HEK293 (cell line): Measurements from ENCODE around the gene ECI1.
"Not testable (repeated sequence)": the region's sequence is repeated elsewhere in the genome, so short reads cannot be mapped to it uniquely, and the experiment has no call there.

Experiments
- CTCF ChIA-PET: fragments of 350-600 bp; formaldehyde crosslinking; extraction: SDS; loops from one replicate; lab custom pipeline; 2021; ENCODE audit warnings: antibody characterized with exemption; lab: Yijun Ruan, JAX
- POLR2A ChIA-PET: fragments of 300-600 bp; formaldehyde crosslinking; extraction: SDS; loops from one replicate; lab custom pipeline; 2020; ENCODE audit warnings: antibody characterized with exemption, inconsistent platforms; lab: Yijun Ruan, JAX
- H3K27ac ChIP-seq: fragments of 200-500 bp; sonication (Bioruptor generic); 2 replicates; pipeline ENCODE4 v1.5.1; 2014; ENCODE audit warnings: low read depth, low read length, control low read depth, inconsistent platforms; ENCODE audit errors: extremely low read depth
- H3K36me3 ChIP-seq, 2 experiments: fragments of 200-500 bp in 1 of 2; sonication (Bioruptor generic) in 1 of 2; 1 replicate in 1 of 2; 2 replicates in 1 of 2; pipeline ENCODE4 v1.5.1; 2014 to 2017; ENCODE audit warnings: inconsistent platforms in 2 of 2, low read length in 2 of 2; ENCODE audit not compliant: control insufficient read depth in 2 of 2, insufficient read depth in 1 of 2
- H3K4me1 ChIP-seq: fragments of 200-500 bp; sonication (Bioruptor generic); 2 replicates; pipeline ENCODE4 v1.5.1; 2014; ENCODE audit warnings: mild to moderate bottlenecking, low read length, inconsistent platforms; ENCODE audit not compliant: control insufficient read depth, insufficient read depth
- H3K4me3 ChIP-seq: 2 replicates; pipeline ENCODE4 v1.5.1; 2011; ENCODE audit warnings: low read depth, mild to moderate bottlenecking, control low read depth, low read length, moderate library complexity
- H3K9me3 ChIP-seq: fragments of 200-500 bp; sonication (Bioruptor generic); 2 replicates; pipeline ENCODE4 v1.5.1; 2014; ENCODE audit warnings: low read depth, low read length, inconsistent platforms; ENCODE audit not compliant: control insufficient read depth, insufficient read depth
- BCL11B ChIP-seq: fragments of 450-650 bp; formaldehyde crosslinking; IDR thresholded peaks from 2 replicates; pipeline ENCODE4 v1.5.1; 2016; ENCODE audit warnings: low read depth, missing biosample characterization, missing genetic modification characterization
- GLI2 ChIP-seq: fragments of 450-650 bp; formaldehyde crosslinking; IDR thresholded peaks from 2 replicates; pipeline ENCODE4; 2017; ENCODE audit warnings: missing biosample characterization, missing genetic modification characterization, low read depth, borderline replicate concordance
- IKZF3 ChIP-seq: fragments of 450-650 bp; IDR thresholded peaks from 2 replicates; pipeline ENCODE4 v1.5.0; 2018; ENCODE audit warnings: missing biosample characterization, mild to moderate bottlenecking, missing genetic modification characterization, moderate library complexity
- KLF1 ChIP-seq: fragments of 450-650 bp; formaldehyde crosslinking; IDR thresholded peaks from 2 replicates; pipeline ENCODE4 v1.5.1; 2016; ENCODE audit warnings: missing biosample characterization, missing genetic modification characterization
- KLF9 ChIP-seq: fragments of 450-650 bp; formaldehyde crosslinking; IDR thresholded peaks from 2 replicates; pipeline ENCODE4 v1.5.1; 2016; ENCODE audit warnings: missing biosample characterization, missing genetic modification characterization, low read depth
- SETDB1 ChIP-seq: IDR thresholded peaks from one replicate; pipeline ENCODE4 v1.6.1; 2017; ENCODE audit warnings: mild to moderate bottlenecking, low read length, moderate library complexity, mixed read lengths; ENCODE audit not compliant: insufficient read length
- SP2 ChIP-seq: fragments of 450-650 bp; formaldehyde crosslinking; IDR thresholded peaks from 2 replicates; pipeline ENCODE4 v1.5.1; 2016; ENCODE audit warnings: missing biosample characterization, missing genetic modification characterization
- SP3 ChIP-seq: fragments of 450-650 bp; formaldehyde crosslinking; IDR thresholded peaks from 2 replicates; pipeline ENCODE4 v1.5.1; 2016; ENCODE audit warnings: missing biosample characterization, missing genetic modification characterization
- SP7 ChIP-seq: fragments of 450-650 bp; formaldehyde crosslinking; IDR thresholded peaks from 2 replicates; pipeline ENCODE4 v1.5.1; 2016; ENCODE audit warnings: missing biosample characterization, missing genetic modification characterization
- ZBTB11 ChIP-seq: fragments of 450-650 bp; formaldehyde crosslinking; conservative IDR thresholded peaks from 2 replicates; pipeline ENCODE4 v1.5.1; 2016; ENCODE audit warnings: low read depth, missing biosample characterization, missing genetic modification characterization
- ZFHX2 ChIP-seq: fragments of 450-650 bp; formaldehyde crosslinking; conservative IDR thresholded peaks from 2 replicates; pipeline ENCODE4 v1.5.1; 2016; ENCODE audit warnings: missing biosample characterization, missing genetic modification characterization
- ZNF114 ChIP-seq: fragments of 450-650 bp; formaldehyde crosslinking; IDR thresholded peaks from 2 replicates; pipeline ENCODE4 v1.5.0; 2017; ENCODE audit warnings: missing biosample characterization, missing genetic modification characterization
- ZNF148 ChIP-seq: fragments of 450-650 bp; formaldehyde crosslinking; IDR thresholded peaks from 2 replicates; pipeline ENCODE4 v1.5.0; 2017; ENCODE audit warnings: missing biosample characterization, missing genetic modification characterization, borderline replicate concordance
- ZNF501 ChIP-seq: fragments of 450-650 bp; formaldehyde crosslinking; IDR thresholded peaks from 2 replicates; pipeline ENCODE4 v1.5.1; 2016; ENCODE audit warnings: missing biosample characterization, missing genetic modification characterization
- ZNF596 ChIP-seq: fragments of 450-650 bp; IDR thresholded peaks from 2 replicates; pipeline ENCODE4 v1.5.0; 2018; ENCODE audit warnings: missing biosample characterization, mild to moderate bottlenecking, missing genetic modification characterization, moderate library complexity
- ZNF600 ChIP-seq: fragments of 450-650 bp; formaldehyde crosslinking; IDR thresholded peaks from 2 replicates; pipeline ENCODE4 v1.5.1; 2016; ENCODE audit warnings: missing biosample characterization, missing genetic modification characterization
- ZNF621 ChIP-seq: fragments of 450-650 bp; formaldehyde crosslinking; IDR thresholded peaks from 2 replicates; pipeline ENCODE4 v1.5.1; 2017; ENCODE audit warnings: missing biosample characterization, missing genetic modification characterization
- ZNF626 ChIP-seq: fragments of 450-650 bp; sonication (Bioruptor Pico); formaldehyde crosslinking; IDR thresholded peaks from 2 replicates; pipeline ENCODE4 v1.5.1; 2018; ENCODE audit warnings: missing biosample characterization, missing genetic modification characterization, inconsistent platforms
- TF ChIP-seq, protein P1 (sequence below): fragments of 450-650 bp; formaldehyde crosslinking; IDR thresholded peaks from 2 replicates; pipeline ENCODE4 v1.5.1; 2017; ENCODE audit warnings: missing biosample characterization, missing genetic modification characterization
- TF ChIP-seq, protein P2 (sequence below): fragments of 450-650 bp; formaldehyde crosslinking; IDR thresholded peaks from 2 replicates; pipeline ENCODE4 v1.5.1; 2016; ENCODE audit warnings: missing biosample characterization, missing genetic modification characterization

Gene ECI1

DNA sequence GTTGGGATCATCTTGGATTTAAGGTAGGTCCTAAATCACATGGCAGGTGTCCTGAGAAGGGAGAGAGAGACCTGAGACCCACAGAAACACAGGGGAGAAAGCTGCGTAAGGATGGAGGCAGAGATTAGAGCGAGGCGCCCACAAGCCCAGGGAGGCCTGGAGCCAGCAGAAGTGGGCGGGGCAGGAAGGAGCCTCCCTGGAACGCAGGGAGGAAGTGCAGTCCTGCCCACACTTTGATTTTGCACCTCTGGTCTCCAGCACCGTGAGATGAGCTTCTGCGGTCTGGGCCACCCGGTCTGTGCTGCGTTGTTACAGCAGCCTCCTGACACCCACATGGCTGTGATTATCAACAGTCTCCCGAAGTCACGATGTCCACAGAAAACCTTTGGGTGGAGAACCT, 8.8 kb downstream of the ECI1 start:
- CTCF ChIA-PET: no interaction called here
- TF ChIP-seq ZNF501 (tag by site-specific recombination) (no peak), KLF9 (peak; percentile 66), KLF1 (tag by site-specific recombination) (peak; percentile 26; the same call in 1 of the 2 replicates), ZFHX2 (tag by site-specific recombination) (peak; percentile 28; the same call in 1 of the 2 replicates), ZNF596 (peak; percentile 66), ZBTB11 (tag by site-specific recombination) (no peak)
- Histone ChIP-seq H3K27ac (no peak overlapping the region; the same call in 1 of the 2 replicates), H3K9me3 (no peaks in the 10 kb centered on the region), H3K4me3 (no peak overlapping the region), H3K4me1 (no peaks in the 10 kb centered on the region), H3K36me3 (peaks cover 9 to 62% of the 10 kb centered on the region in 2 experiments; a peak in 2 of 3 replicates)
- POLR2A ChIA-PET: interaction anchor here (1.9 to 2.2 kb wide), 2 partner anchors 8 to 9 kb away, joined by 7 read pairs; partner anchors contain the start of gene ECI1

- TF ChIP-seq KLF1 (tag by site-specific recombination): peak; percentile 47
- H3K27ac ChIP-seq, CTCF ChIA-PET, H3K4me1 ChIP-seq, H3K4me3 ChIP-seq, H3K9me3 ChIP-seq: not testable (repeated sequence)
- POLR2A ChIA-PET: interaction anchor here (5.3 kb wide), 1 partner anchor 11 kb away, joined by 48 read pairs; the partner anchor contains the start of gene ECI1
- H3K36me3 ChIP-seq: peaks cover 3 to 50% of the 10 kb centered on the region in 2 experiments; a peak in 2 of 3 replicates
Measured at GRCh38 chr16:2240331-2240730, 11.1 kb downstream of the ECI1 start.

DNA sequence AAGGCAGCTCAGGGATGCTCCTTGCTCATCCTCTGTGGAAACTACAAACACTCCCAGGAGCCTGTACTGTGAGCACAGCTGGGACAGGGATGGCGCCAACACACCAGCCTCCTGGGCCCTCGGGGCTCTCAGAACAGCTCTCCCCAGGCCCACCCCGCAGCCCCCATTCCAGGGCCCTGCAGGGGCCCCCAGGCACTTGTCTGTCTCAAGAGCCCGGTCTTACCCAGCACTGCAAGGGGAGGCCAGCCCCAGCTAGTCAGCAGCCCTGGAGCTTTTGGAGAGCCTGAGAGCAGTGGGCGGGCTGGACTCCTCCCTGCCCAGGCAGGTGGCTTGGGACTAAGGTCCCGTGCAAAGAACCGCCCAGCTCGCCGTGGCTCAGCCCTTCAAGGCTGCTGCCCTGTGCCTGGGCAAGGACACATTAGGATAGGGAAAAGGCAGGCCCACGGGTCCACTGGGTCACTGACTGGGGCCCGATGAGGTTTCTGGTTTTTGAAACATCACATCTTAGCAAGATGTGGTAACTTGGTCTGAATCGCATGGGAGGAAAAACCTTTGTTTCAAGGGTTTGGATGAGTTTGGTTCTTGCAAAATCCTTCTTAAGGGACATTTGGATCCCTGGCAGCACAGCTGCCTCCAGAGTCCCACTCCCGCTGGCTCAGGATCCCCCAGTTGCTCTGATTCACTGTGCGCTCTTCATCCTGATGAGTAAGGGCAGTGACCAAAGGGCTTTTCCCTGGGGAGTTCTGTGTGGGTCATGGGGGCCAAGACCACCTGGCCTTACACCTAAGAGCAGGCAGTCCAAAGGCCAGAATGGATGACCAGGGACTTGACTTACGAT, 12.3 kb downstream of the ECI1 start:
- no peaks in the 10 kb centered on the region for H3K9me3 ChIP-seq
- peaks cover 4% of the 10 kb centered on the region; the same call in 1 of the 2 replicates for H3K4me1 ChIP-seq
- H3K36me3 ChIP-seq: peaks cover 3 to 50% of the 10 kb centered on the region in 2 experiments; a peak in 2 of 3 replicates
- H3K4me3 ChIP-seq: no peak overlapping the region
- POLR2A ChIA-PET: interaction anchor here (0.6 to 5.3 kb wide), 8 partner anchors 8 to 84 kb away, joined by 3 to 48 read pairs (median 6); partner anchors contain the start of genes ECI1, MLST8 and TRAF7
- H3K27ac ChIP-seq: 0 out of 2 replicates have a peak overlapping the region, but pooled peaks have one; percentile 16
- CTCF ChIA-PET: interaction anchor here (0.8 kb wide), 1 partner anchor 262 kb away, joined by 3 read pairs; no protein-coding TSS in a partner anchor
- TF ChIP-seq, protein P1, sequence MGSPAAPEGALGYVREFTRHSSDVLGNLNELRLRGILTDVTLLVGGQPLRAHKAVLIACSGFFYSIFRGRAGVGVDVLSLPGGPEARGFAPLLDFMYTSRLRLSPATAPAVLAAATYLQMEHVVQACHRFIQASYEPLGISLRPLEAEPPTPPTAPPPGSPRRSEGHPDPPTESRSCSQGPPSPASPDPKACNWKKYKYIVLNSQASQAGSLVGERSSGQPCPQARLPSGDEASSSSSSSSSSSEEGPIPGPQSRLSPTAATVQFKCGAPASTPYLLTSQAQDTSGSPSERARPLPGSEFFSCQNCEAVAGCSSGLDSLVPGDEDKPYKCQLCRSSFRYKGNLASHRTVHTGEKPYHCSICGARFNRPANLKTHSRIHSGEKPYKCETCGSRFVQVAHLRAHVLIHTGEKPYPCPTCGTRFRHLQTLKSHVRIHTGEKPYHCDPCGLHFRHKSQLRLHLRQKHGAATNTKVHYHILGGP: no peak
- TF ChIP-seq ZNF114 (no peak), SETDB1 (no peak), ZNF148 (tag by site-specific recombination) (no peak), SP7 (tag by site-specific recombination) (no peak), IKZF3 (tag by site-specific recombination) (0 out of 2 replicates have a peak, but pooled peaks have one; percentile 12), ZNF600 (tag by site-specific recombination) (0 out of 2 replicates have a peak, but pooled peaks have one; percentile 7), ZNF621 (no peak), GLI2 (tag by site-specific recombination) (no peak), SP3 (tag by site-specific recombination) (peak; percentile 30; the same call in 1 of the 2 replicates), BCL11B (0 out of 2 replicates have a peak, but pooled peaks have one; percentile 14), SP2 (tag by site-specific recombination) (peak; percentile 24; the same call in 1 of the 2 replicates), ZNF626 (no peak)
- TF ChIP-seq, protein P2, sequence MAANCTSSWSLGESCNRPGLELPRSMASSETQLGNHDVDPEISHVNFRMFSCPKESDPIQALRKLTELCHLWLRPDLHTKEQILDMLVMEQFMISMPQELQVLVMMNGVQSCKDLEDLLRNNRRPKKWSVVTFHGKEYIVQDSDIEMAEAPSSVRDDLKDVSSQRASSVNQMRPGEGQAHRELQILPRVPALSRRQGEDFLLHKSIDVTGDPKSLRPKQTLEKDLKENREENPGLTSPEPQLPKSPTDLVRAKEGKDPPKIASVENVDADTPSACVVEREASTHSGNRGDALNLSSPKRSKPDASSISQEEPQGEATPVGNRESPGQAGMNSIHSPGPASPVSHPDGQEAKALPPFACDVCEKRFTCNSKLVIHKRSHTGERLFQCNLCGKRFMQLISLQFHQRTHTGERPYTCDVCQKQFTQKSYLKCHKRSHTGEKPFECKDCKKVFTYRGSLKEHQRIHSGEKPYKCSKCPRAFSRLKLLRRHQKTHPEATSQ (tag by site-specific recombination): no peak
